ENCODE data around the gene SLC43A2. TPM values are rescaled to one million over a fixed set of nuclear protein-coding genes. Genes with fewer than 3 reads are reported as not detected.

The SLC43A2 gene
- total RNA-seq, 1 experiment from 2014 or later, result 3.3 TPM

- no peak for TF ChIP-seq CTCF (IDR thresholded peaks at IDR 0.05; ENCODE audit: unreplicated experiment)
- no peak overlapping the region for H3K27ac Mint-ChIP-seq (ENCODE audit: unreplicated experiment)
- no peaks in the 10 kb centered on the region for H3K36me3 Mint-ChIP-seq (ENCODE audit: insufficient read depth, unreplicated experiment)
- no peak for DNase-seq
- intact Hi-C loops (cut with micrococcal nuclease; ENCODE audit: unreplicated experiment), result no loop called here
- no peak overlapping the region for H3K4me3 Mint-ChIP-seq (ENCODE audit: low read depth, unreplicated experiment)
- H3K4me1 Mint-ChIP-seq (ENCODE audit: low read depth, unreplicated experiment), result no peaks in the 10 kb centered on the region
- no peaks in the 10 kb centered on the region for H3K9me3 Mint-ChIP-seq (ENCODE audit: low read depth, unreplicated experiment)
- CTCF ChIA-PET, result no interaction called here
- H3K27me3 Mint-ChIP-seq (ENCODE audit: unreplicated experiment), result no peaks in the 10 kb centered on the region
- no TSS peak for BruUV-seq (replicated peaks)
Measured at GRCh38 chr17:1584167-1584566, 44.5 kb downstream of the SLC43A2 start.

- H3K36me3 Mint-ChIP-seq (ENCODE audit: insufficient read depth, unreplicated experiment), result no peaks in the 10 kb centered on the region
- H3K27me3 Mint-ChIP-seq (ENCODE audit: unreplicated experiment), result no peaks in the 10 kb centered on the region
- BruUV-seq (replicated peaks), result no TSS peak
- intact Hi-C loops (cut with micrococcal nuclease; ENCODE audit: unreplicated experiment), result no loop called here
- DNase-seq, result no peak
- H3K4me3 Mint-ChIP-seq (ENCODE audit: low read depth, unreplicated experiment), result no peak overlapping the region
- H3K4me1 Mint-ChIP-seq (ENCODE audit: low read depth, unreplicated experiment), result no peaks in the 10 kb centered on the region
- CTCF ChIA-PET, result no interaction called here
- H3K27ac Mint-ChIP-seq (ENCODE audit: unreplicated experiment), result no peak overlapping the region
- no peaks in the 10 kb centered on the region for H3K9me3 Mint-ChIP-seq (ENCODE audit: low read depth, unreplicated experiment)
- TF ChIP-seq CTCF (IDR thresholded peaks at IDR 0.05; ENCODE audit: unreplicated experiment), result no peak
Measured at GRCh38 chr17:1583556-1583955, 45.1 kb downstream of the SLC43A2 start.

- Mint-ChIP-seq H3K4me1 (ENCODE audit: low read depth, unreplicated experiment) (no peaks in the 10 kb centered on the region), H3K36me3 (ENCODE audit: insufficient read depth, unreplicated experiment) (no peaks in the 10 kb centered on the region), H3K27me3 (ENCODE audit: unreplicated experiment) (no peaks in the 10 kb centered on the region), H3K27ac (ENCODE audit: unreplicated experiment) (no peak overlapping the region), H3K9me3 (ENCODE audit: low read depth, unreplicated experiment) (no peaks in the 10 kb centered on the region), H3K4me3 (ENCODE audit: low read depth, unreplicated experiment) (no peak overlapping the region)
- DNase-seq, result no peak
- CTCF ChIA-PET, result no interaction called here
- no peak for TF ChIP-seq CTCF (IDR thresholded peaks at IDR 0.05; ENCODE audit: unreplicated experiment)
- no TSS peak for BruUV-seq (replicated peaks)
- intact Hi-C loops (cut with micrococcal nuclease; ENCODE audit: unreplicated experiment), result no loop called here
Measured at GRCh38 chr17:1582374-1582773, 46.3 kb downstream of the SLC43A2 start.

- DNase-seq, result no peak
- H3K4me1 Mint-ChIP-seq (ENCODE audit: low read depth, unreplicated experiment), result no peaks in the 10 kb centered on the region
- no peaks in the 10 kb centered on the region for H3K27me3 Mint-ChIP-seq (ENCODE audit: unreplicated experiment)
- no TSS peak for BruUV-seq (replicated peaks)
- TF ChIP-seq CTCF (IDR thresholded peaks at IDR 0.05; ENCODE audit: unreplicated experiment), result no peak
- H3K4me3 Mint-ChIP-seq (ENCODE audit: low read depth, unreplicated experiment), result no peak overlapping the region
- intact Hi-C loops (cut with micrococcal nuclease; ENCODE audit: unreplicated experiment), result no loop called here
- H3K36me3 Mint-ChIP-seq (ENCODE audit: insufficient read depth, unreplicated experiment), result no peaks in the 10 kb centered on the region
- no peak overlapping the region for H3K27ac Mint-ChIP-seq (ENCODE audit: unreplicated experiment)
- H3K9me3 Mint-ChIP-seq (ENCODE audit: low read depth, unreplicated experiment), result no peaks in the 10 kb centered on the region
- CTCF ChIA-PET, result no interaction called here
Measured at GRCh38 chr17:1580979-1581676, 47.5 kb downstream of the SLC43A2 start.

All from Calu3 (cell line).